Astrocyte (in vitro differentiated cells and primary cell): ENCODE measurements around the gene ADD3.

ENCODE experiments used
- CTCF ChIP-seq: IDR thresholded peaks from 2 replicates; pipeline ENCODE4 v1.5.1; 2011; ENCODE audit warnings: low read depth, mild to moderate bottlenecking, inconsistent platforms, low read length, moderate library complexity; ENCODE audit not compliant: insufficient read depth
- EZH2 ChIP-seq: IDR thresholded peaks from 2 replicates; pipeline ENCODE4 v1.6.1; 2012; ENCODE audit warnings: mild to moderate bottlenecking, low read length, inconsistent platforms; ENCODE audit not compliant: insufficient read depth

- TF ChIP-seq CTCF (no peak), EZH2 (no peak)
These were observed 11.0 kb upstream of the ADD3 start for GRCh38 chr10:109996766-109997171.
